EH (cell line): ENCODE data around the gene LIFR.

Experiments
- DNase-seq: peaks from one replicate; pipeline ENCODE4 v3.0.0-alpha.2; 2015; ENCODE audit warnings: low read depth

Gene LIFR

DNA sequence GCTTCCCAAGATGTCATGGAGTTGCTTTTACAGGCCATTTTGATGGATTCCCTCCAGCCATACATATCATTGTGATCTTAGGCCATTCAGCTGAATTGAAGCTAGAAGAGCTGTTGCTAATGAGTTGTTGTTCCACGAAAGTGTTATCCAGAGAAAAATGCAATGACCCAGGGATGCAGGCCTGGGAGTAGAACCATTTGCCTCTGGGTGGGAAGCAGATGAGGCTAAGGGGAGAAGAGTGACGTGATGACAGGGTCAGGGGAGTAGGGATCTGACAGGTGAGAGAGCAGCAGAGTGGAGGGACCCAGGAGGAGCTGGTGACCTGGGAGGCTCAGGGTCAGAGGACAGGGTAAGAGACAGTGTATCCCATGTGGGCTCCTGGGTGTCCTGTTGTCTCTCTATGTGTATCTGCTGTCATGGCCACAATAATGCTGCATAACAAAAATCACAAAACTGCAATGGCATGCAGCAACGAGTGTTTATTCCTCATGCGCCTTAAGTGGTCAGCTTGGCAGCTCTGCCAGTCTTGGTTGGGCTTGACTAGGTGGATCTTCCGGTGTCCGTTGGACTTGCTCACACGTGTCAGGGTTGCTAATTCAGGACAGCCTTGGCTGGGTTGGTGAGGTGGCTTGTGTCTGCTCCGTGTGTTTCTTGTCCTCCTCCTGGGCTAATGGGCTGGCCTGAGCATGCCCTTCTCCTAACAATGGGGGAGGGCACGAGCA is 90.6 kb downstream of the LIFR start:
- no peak for DNase-seq

DNA sequence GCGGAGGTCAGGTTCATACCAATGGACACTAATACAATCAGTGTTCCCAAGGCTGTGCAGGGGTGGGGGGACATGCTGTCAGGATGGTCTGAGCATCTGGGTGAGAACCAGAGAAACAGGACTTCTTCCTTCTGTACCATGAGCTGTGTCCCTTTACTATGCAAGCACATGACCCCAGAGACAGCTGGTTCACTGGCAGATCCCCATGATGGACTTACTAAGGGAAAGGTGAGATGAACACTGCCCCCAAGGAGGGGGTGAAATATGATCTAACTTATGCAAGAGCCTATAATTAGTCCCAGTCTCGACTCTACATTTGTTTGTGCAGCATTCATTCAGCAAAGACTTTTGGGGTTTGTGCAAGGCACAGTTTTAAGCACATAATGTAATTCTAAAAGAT is 91.4 kb downstream of the LIFR start:
- DNase-seq: peak; percentile 42

DNA sequence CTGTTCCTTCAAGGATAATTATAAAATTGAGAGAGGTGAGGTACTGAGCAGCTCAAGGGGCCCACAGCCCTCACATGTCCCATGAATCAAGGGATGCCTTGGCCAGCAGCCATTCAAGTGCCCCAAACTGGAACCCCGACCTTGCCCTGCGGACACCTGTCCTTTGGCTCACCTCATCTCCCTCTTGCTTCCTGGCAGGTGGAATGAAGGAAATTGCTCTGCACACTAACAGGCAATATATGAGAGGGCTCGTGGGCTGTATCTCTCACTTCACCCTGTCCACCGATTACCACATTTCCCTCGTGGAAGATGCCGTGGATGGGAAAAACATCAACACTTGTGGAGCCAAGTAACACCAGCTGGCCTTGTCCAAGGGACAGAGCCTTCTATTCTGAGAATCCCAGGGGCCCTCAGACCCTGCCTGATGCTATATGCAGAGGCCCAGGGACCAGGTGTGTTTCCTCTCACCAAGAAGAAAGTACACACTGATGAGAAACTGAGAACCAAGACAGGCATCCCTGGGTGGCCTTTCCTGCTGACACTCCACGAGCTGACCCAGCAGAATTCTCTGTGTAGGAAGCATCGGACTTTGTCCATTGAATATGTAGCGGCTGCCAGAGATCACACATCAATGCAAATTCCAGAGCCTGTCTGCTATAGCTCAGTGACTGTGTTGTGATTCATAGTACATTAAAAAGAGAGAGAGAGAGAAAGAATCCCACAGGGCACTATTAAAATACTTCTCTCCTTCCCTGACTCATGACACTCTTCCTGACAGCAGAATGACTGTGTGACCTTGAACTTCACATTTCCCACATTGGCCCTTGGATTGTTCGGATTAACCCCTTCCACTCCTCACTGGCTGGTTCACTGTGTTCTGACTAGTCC is 92.6 kb downstream of the LIFR start:
- peak; percentile 97 for DNase-seq

DNA sequence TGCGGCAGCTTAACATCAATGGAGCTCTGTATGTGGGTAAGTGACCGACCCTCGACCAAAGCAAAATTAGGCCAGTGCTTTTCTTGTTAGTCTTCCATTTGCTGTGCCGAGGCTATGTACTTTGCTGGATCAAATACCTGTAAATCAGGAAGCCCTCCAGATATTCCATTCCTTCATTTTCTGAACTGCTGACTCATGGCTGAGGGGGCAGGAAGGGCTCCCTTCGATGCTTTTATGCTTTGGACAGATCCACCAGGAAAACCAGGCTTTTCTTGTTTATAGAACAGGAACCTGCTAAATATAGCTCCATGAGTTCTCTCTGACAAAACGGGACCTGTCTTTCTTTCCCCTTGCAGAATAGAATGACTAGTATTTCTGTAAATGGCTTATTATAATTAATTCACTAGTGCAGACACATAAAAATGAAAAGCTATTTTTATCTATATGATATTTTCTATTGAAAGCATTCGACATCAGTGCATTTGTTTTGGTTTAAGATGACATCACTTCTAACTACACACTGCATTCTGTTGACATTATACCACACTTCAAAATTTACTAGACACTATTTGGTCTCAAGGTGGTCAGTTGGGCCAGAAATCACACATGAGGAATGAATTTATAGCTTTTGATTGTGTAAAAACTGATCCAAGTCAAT is 93.3 kb downstream of the LIFR start:
- peak; percentile 72 for DNase-seq

DNA sequence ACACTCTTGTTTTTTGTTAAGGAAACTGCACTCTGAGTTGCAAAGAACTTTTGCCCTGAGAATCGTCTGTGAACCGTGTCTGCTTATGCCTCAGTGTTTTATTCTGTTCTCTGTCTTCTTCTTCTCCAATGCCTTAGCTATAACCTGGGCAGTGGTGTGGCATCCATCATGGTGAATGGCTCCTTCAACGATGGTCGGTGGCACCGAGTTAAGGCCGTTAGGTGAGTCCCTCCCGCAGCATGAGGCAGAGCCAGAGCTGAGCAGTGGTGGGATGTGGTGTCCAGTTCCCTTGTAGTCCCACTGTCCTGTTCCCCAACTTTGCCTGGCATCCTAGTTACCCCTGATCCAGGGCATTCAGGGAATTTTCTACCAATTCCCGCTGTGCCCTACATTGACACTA is 98.3 kb downstream of the LIFR start:
- DNase-seq: no peak

DNA sequence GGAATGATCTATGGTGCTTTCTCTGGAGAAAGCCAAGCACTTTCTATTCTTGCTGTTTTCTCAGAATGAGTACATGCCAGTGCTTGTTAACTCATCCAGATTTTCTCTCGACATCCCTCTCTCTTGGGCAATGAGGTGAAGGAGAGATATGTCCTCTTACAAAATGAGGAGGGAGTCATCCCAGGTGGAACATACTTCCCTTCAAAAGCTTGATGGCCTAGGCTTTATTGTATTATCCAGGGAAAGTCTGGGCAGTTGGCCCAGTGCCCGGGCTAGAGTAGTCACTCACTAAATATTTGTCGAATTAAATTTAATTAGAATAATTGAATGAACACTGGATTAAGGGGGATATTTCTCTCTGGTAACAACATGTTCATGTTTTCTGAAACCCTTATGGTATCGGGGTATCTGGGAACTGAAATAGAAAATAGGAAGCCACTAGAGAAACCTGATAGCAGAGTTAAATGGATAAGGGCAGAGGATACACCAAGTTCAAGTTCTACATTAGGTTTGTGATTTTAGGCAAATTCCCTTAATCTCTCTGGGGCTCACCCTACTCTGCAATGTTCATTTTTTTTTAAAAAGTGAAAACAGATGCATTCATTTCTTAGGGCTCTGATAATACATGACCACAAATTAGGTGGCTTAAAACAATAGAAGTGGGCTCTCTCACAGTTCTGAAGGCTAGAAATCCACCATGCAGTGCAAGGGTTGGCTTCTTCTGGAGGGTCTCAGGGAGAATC is 99.6 kb downstream of the LIFR start:
- peak; percentile 43 for DNase-seq

DNA sequence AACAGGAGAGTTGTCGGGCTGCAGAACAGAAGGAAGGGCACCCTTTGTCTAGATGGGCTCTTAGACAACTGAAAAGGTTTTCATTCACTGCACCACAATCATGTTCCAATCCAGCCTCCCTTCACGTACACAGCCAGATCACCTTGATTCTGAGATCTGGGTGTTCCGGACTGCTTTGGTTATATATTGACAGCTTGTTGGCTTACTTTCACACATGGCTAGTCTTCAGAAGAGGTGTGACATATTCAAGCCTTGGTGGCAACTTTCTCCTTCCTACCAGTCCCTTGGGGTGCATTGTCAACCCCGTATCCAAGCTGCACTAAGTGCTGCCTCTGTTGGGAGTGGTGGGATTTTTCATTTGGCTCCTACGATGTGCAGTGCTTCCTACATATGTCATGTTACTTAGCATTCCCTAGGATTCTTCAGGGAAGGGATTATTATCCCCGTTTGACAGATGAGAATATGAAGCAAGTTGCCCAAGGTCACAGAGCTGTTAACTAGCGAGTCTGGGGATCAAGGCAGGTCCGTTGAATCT is 100.6 kb downstream of the LIFR start:
- no peak for DNase-seq

DNA sequence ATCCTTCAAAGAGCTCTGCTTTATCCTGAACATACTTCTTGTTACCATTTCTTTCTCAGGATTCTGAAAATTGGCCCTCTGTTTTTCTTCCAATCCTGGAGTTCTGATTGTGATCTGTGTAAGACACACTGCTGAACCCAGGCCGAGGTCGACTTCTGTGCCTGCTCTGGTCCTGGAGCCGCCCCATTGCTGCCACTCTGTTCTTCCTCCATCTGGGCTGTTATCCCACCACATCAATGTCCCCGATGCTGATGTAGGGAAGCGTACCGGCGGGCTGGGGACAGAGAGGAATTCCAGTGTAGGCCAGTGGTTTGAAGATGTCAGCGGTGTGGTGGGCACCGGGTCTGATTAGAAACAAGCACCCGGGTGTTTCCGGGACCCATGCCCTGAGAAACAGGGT is 102.5 kb downstream of the LIFR start:
- DNase-seq: no peak

DNA sequence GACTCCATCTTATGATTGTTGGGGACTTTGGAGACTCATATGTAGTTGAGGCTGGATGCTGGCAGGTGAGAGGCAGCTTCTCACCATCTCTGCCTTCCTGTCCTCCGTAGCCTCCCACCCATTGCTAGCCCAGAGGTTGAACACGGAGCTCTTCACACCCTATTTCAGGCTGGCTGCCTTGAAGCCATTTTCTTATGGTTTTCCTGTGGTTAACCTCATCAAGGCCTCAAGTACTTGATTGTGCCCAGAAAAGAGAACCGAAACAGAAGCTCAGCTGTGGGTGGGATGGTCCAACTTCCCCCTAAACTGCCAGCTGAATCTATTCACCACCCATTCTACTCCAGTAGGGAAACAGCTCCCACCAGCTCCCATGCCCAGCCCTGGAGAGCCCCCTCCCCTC is 102.9 kb downstream of the LIFR start:
- DNase-seq: no peak

DNA sequence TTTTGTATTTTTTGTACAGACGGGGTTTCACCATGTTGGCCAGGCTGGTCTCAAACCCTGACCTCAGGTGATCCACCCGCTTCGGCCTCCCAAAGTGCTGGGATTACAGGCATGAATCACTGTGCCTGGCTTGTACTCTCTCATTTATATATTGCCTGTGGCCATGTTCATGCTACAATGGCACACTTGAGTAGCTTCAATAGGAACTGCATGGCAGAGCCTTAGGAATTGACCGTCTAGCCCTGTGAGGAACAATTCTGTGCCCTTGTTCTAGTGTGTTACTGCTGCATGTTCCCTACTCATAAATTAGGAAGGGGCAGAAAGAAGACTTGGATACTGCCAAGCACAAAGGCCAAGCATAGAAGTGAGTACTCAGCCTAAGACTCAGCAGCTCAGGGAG is 104.2 kb downstream of the LIFR start:
- DNase-seq: no peak

DNA sequence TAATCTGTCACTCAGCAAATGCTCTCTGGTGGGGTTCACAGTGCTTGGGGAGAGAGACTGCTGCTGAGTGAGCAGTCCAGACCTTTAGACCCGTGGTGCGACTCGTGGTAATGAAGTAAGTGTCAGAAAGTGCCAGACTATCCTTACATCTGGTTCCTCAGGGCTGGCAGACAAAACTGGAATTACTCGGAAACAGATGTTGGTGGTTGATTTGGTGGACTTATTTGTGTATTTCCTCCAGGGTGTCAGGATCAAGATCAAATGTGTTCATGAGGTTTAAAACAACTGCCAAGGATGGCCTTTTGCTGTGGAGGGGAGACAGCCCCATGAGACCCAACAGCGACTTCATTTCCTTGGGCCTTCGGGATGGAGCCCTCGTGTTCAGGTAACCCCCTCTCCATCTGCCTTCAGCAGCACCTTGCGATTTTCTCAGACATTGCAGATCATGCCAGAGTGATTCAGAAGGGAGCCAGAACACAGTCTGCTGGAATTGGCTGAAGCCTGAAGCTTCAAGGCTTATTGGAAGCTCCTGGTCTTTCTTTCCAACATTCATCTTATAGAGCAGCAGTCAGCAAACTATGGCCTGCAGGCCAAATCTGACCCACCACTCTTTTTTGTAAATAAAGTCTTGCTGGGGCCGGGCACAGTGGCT is 105.2 kb downstream of the LIFR start:
- no peak for DNase-seq

DNA sequence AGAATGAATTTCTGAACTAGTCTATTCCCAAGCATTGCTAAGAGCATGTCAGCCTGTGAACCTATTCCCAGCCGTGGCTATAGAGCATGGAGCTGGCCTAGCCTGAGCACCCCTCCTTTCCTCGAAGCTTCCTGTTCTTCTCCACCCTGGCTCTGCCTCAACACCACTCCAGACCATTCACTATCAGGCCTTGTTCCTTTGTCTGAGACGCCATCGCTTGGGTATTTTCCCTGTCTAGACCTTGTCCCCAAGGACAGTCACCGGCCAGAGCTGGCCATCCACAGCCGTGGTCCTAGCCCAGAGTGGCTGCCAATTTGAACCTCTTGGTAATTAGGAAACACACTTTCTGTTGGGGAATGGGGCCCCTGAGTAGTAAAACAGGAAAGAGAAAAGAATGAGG is 105.8 kb downstream of the LIFR start:
- DNase-seq: no peak

DNA sequence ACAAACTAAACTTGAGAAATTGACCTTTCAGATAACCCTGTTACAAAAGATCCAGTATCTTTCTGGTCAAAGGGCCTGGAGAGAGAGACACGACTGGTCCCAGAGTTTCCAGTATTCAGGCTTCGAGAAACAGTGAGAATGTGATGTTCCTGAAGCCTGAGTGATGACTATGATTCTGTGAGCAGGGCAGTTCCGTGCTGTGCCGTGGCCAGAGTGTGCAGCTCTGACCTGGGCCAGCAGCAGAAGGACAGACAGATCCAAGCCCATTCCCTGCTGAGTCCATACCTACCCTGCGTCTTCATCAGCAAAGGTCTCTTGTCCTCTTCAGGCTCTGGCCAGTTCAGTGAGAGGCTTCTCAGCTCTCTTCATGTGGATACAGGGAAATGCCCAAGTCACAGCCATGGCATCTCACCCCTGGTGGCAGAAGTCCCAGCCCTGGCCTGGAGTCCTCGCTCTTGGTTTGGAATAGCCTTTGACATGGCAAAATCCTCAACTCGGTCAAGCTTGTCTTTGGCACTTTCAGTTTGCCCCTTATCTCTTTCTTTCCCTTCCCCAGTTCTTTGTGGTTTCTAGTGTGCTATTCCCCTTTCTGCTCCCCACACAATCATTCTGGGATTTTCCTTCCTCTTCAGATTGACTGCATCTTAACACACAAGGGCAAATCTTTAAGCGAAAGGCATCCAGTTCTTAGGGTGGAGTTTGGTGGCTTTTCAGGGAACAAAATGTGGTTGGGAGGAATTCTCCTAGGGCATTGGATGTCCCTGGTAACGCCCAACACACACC is 107.7 kb downstream of the LIFR start:
- DNase-seq: no peak

DNA sequence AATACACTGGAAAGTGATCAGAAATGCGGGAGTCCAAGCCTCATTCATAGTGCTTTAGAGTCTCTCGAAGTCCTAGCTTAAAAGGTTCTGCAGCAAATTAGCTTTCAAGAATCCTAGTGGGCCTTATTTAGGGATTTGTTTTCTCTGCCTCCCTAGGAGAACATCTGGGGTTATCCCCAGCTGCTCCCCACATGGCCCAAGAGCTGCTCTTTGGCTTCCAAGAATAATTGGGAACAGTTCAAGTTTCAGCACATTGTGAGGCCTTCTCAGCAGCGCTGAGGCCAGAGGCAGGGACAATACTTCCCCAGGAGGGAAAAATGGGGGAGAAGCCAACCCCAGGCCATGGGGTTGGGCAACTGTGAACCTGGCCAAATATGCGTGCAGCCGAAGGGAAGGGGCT is 108.7 kb downstream of the LIFR start:
- DNase-seq: no peak

DNA sequence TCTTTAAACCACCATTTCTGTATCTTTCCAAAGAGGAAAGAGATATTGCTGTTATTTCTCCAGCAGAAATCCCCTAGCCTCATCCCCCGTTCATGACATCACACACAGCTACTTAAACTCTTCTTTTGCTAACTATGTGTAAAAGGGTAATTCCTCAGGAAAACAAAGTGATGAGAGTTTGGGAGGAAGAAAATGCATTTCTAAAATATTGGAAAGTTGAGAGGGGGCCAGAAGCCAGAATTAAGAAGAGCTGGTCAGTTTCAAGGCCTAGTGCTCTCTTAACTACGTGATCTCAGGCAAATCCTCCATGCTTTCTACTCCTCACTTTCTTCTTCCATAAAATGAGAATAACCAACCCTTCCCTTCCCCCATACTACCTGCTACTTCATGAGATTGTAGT is 109.4 kb downstream of the LIFR start:
- no peak for DNase-seq

DNA sequence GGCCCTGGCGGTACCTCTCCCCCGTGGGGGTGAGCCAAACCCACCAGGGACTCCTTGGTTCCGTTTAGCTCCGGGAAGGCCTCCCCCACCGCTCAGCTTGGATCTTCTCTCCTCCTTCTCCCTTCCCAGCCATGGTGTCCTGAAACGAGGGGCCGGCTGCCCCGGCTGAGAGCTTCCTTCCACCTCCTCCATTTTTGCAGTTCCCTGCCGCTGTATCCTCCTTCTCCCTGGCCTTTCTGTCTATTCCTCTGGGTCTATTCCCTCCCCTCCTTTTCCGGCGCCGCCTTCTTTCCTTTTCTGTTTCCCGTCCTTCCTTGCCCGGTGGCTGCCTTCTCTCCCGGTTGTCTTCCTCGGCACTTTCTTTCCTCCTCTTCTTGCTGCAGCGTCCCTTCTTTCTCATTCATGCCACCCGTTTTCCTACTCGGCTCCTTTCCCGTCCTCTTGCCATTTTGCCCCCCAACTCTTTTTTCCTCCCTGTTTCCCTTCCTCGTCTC is 110.4 kb downstream of the LIFR start:
- DNase-seq: peak; percentile 51

DNA sequence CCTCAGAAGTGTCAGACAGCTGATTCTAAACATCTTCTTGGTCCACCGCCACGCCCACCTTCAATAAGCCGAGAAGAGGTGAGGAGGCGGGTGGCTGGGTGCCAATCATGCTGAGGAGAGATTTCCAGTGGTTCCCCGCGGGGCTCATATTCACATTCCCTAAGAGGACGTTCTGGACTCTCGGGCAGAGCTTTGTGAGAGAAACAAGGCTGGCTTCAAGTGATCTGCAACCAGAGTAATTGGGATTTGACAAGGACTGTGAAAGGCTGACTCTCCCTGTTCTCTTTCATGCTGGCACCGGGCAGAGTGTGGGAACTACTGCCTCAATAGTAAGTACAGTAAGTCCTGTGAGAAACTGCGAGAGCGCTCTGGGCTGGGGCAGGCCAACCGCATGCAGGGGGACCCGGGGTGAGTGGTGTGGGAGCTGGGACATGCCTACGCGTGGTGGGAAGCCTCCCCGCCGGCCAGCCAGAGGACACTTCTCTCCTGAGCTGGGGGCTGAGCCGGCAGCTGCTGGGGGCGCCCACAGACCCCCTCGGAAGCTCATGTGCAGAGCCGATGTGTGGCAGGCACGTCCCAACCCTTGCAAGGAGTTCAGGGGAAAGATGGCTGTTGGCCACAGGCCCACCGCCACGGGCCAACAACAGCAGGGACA is 110.9 kb downstream of the LIFR start:
- DNase-seq: peak; percentile 60

DNA sequence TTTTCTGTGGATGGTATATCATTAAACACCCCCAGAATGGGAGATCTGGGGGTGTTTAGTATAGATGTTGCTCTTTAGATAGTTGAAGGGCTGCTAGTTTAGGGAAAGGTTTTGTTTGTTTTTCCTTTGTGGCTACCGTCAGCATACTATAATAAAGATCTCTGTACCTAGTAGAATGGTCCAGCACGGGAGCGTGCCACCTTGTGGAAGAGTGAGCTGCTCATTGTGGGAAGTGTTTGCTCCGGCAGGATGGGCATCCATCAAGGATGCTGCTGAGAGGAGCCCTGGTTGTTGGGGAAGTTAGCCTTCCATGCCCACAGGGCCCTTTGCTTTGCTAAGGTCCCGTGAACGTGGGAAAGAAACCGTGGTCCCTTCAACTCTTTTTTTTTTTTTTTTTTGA is 113.1 kb downstream of the LIFR start:
- no peak for DNase-seq

DNA sequence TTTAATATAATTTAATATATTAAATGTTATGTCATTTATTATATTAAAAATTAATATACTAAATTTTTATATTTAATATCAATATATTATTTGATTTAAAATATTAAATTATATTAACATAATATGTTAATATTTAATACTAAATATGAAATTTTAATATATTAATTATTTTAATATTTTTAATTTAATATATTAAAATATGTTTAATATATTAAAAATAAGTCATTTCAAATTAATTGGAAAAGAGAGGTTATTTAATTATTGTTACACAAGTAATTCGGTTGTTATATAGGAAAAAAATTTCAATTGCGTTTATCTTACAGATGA is 114.2 kb downstream of the LIFR start:
- no peak for DNase-seq
